OCI-M2 (cell line): ENCODE measurements around the gene PLK5.
"Not testable (repeated sequence)": the region's sequence is repeated elsewhere in the genome, so short reads cannot be mapped to it uniquely, and the experiment has no call there.

Experiments
- DNase-seq: peaks from one replicate; lab custom pipeline; 2025; ENCODE audit not compliant: unreplicated experiment; lab: John Stamatoyannopoulos, UW

Gene PLK5

GRCh38 chr19:1524972-1525325 is 1.1 kb downstream of the PLK5 start:
- DNase-seq = no peak

- no peak for DNase-seq
These were observed 1.5 kb downstream of the PLK5 start for GRCh38 chr19:1525343-1525742.

DNA sequence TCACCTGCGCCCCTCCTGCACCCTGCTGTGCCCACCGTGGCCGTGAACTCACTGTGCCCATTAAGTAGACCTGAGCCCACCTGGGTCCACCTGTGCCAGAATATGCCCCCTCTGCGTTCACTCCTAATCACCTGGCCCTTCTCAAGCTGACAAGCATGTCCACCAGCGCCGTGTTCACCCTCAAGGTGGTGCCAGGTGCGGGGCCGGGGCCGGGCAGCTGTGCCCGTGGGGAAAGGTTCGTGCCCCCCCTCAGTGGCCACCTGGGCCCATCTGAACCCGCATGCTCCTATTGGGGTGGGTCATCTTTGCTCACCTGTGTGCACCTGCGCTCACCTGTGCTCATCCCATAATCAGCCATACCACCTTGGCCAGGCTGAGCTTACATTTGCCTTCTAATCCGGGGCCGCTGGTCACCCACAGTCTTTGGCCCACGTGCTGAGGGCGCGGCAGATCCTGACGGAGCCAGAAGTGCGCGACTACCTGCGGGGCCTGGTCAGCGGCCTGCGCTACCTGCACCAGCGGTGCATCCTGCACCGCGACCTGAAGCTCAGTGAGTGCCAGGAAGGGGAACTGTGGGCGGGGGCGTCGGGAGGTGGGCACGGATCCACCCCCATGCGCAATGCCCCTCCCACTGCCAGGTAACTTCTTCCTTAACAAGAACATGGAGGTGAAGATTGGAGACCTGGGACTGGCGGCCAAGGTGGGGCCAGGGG is 2.3 kb downstream of the PLK5 start:
- no peak for DNase-seq

GRCh38 chr19:1526979-1527649 is 3.2 kb downstream of the PLK5 start:
- DNase-seq = no peak

DNA sequence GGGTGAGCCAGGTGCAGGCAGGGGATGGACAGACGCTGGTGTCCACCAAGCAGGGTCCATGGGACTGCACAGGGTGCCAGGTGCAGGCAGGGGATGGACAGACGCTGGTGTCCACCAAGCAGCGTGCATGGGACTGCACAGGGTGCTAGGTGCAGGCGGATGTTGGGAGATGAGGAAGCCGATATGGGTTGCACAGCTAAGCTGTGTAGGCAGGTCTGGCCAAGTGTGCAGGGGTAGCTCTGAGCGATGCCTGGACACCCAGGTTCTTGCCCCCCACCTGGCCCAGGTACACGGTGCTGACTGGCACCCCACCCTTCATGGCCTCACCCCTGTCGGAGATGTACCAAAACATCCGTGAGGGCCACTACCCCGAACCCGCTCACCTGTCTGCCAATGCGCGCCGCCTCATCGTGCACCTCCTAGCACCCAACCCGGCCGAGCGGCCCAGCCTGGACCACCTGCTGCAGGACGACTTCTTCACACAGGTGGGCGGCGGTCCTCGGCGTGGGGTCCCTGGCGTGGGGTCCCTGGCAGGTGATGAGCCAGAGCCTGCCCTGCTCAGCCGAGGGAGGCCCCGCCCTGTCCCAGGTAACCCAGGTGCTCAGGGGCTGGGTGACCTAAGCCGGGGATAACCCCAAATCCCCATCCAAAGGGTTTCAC is 3.9 kb downstream of the PLK5 start:
- no peak for DNase-seq

DNA sequence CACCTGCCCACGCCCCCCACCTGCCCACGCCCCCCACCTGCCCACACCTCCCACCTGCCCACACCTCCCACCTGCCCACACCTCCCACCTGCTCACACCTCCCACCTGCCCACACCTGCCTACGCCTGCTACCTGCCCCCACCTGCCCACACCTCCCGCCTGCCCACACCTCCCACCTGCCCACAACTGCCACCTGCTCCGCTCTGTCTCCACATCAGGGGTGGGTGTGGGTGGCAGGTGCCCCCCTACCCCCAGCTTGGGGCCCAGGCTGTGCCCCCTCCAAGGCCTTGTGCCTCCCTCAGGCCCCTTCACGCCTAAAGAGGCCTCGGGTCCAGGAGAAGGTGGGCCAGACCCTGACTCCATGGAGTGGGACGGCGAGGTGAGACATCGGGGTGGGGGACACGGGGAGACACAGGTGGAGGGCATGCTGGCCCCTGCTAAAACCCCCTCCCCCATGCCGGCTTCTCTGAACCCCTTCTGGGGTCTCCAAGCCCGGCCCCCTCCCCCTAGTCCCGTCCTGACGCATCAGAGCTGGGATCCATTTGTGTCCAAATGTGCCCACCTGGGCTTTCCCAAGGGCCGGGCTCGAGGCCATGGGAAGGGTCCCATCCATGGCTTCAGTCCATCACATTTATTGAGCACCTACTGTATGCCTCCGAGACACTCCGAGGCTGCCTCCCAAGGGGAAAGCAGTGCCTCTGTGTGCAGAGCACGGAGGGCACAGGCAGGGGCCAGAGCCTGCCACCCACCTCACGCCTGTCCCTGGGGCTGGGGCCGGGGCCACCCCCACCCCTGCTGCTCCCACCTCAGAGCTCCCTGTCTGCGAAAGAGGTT is 4.9 kb downstream of the PLK5 start:
- no peak for DNase-seq

DNA sequence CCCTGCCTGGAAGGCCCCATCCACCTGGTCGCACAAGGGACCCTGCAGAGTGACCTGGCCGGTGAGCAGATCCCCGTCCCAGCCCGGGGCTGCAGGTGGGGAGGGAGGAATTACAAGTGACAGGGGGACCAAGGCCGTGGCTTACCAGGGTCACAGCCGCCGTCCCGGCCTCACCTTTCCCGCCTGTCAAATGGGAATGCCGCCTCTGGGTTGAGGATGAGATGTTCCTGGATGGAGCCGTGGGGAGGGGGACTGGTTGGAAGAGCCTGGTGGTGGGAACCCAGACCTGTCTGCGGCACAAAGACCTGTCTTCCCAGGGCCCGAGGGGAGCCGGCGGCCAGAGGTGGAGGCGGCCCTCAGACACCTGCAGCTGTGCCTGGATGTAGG is 5.5 kb downstream of the PLK5 start:
- no peak for DNase-seq

DNA sequence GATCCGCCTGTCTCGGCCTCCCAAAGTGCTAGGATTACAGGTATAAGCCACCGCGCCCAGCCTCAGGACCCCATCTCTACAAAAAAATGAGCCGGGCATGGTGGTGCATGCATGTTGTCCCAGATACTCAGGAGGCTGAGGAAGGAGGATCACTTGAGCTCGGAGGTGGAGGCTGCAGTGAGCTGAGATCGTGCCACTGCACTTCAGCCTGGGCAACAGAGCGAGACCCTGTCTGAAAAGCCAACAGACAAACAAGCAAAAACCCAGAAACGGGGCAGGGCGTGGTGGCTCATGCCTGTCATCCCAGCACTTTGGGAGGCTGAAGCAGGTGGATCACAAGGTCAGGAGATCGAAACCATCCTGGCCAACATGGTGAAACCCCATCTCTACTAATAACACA is 7.0 kb downstream of the PLK5 start:
- DNase-seq = not testable (repeated sequence)

DNA sequence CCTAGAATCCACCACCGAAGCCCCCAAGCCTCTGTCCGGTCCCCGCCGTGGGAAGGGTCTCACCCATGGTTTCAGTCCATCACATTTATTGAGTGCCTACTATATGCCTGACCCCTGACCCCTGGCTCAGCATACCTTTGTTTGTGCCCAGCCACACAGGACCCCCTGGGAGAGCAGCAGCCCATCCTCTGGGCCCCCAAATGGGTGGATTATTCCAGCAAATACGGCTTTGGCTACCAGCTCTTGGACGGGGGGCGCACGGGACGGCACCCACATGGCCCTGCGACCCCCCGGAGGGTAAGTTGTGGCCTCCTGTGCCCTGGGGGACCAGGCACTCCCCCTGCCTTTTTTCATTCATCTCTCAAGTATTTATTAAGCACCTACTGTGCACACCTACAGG is 7.7 kb downstream of the PLK5 start:
- no peak for DNase-seq

DNA sequence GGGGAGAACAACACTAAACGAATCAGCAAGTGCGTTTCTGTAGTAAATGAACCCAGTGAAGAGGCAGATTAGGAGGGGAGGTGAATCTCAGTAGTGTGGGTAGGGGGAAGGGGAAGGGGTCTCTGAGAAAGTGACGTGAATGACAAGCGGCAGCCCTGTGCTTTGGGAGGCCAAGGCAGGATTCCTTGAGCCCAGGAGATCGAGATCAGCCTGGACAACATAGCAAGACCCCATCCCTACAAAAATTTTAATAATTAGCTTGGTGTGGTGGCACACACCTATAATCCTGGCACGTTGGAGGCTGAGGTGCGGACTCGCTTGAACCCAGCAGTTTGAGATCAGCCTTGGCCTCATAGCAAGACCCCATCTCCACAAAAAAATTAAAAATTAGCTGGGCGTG is 8.1 kb downstream of the PLK5 start:
- no peak for DNase-seq

GRCh38 chr19:1533510-1534150 is 9.8 kb downstream of the PLK5 start:
- DNase-seq = no peak

GRCh38 chr19:1534972-1535371 is 11.1 kb downstream of the PLK5 start:
- no peak for DNase-seq

DNA sequence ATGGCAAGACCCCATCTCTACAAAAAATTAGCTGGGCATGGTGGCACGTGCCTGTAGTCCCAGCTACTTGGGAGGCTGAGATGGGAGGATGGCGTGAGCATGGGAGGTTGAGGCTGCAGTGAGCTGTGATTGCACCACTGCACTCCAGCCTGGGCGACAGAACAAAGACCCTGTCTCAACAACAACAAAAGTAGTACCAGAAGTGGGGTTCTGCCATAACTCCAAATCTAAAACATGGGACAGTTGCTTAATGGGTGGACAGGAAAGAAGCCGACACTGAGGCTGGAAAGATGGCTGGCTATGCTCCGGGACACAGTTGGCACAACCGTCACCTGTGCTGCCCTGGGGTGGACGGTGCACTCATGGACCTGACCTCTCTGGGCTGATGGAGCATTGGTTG is 11.8 kb downstream of the PLK5 start:
- DNase-seq = not testable (repeated sequence)

DNA sequence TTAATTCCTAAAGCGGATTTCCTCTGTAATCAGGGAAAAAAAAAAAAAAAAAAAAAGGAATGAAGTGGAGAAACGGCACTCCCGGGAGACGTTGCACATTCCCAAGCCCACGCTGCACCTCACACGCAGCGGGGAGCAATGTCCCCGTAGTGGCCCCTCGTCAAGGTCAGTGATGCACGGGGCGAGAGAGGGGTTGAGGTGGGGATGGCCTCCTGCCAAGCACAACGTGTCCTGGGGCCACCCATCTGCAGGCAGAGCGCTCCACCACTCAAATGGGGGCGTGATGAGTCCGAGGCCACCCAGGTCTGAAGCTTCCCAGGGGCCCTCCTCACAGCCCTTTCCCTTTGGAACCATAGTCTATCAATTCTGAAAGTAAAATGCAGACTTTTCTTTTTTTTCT is 15.1 kb downstream of the PLK5 start:
- no peak for DNase-seq

GRCh38 chr19:1539749-1540148 is 15.9 kb downstream of the PLK5 start:
- not testable (repeated sequence) for DNase-seq

GRCh38 chr19:1540365-1540925 is 16.6 kb downstream of the PLK5 start:
- DNase-seq = no peak

- no peak for DNase-seq
These were observed 25.6 kb downstream of the PLK5 start for GRCh38 chr19:1549332-1549945.

- DNase-seq = no peak
These were observed 27.5 kb downstream of the PLK5 start for GRCh38 chr19:1551068-1552040.

GRCh38 chr19:1553415-1553814 is 29.5 kb downstream of the PLK5 start:
- no peak for DNase-seq
